CD4-positive, CD25-positive, alpha-beta regulatory T cell (primary cell): ENCODE results near the gene RETSAT. TPM values are rescaled to one million over a fixed set of nuclear protein-coding genes. Genes with fewer than 3 reads are reported as not detected.
"Not testable (repeated sequence)": the region's sequence is repeated elsewhere in the genome, so short reads cannot be mapped to it uniquely, and the experiment has no call there.

Experiments
- ATAC-seq, 2 donors: fragments of 150-1000 bp; cut with Tn5 transposase; one replicate each; pipeline ENCODE4 v1.10.0; 2021; ENCODE audit warnings: low read depth in 2 of 2, moderate number of reproducible peaks in 2 of 2, moderate library complexity in 1 of 2
- DNase-seq, 3 donors: peaks; one replicate each; pipeline versions ENCODE4 v3.0.0 to v3.0.0-alpha.2; 2012 to 2022; ENCODE audit warnings: mixed read lengths in 1 of 3
- H3K27ac ChIP-seq: one replicate; pipeline ENCODE4 v1.7.0; 2013; ENCODE audit warnings: mild to moderate bottlenecking, low read length; ENCODE audit not compliant: insufficient read depth, poor library complexity, severe bottlenecking
- H3K27me3 ChIP-seq: one replicate; pipeline ENCODE4 v1.7.0; 2013; ENCODE audit warnings: low read length; ENCODE audit not compliant: control insufficient read depth, insufficient read depth
- H3K36me3 ChIP-seq: one replicate; pipeline ENCODE4 v1.7.0; 2013; ENCODE audit warnings: mild to moderate bottlenecking, low read length, moderate library complexity; ENCODE audit not compliant: control insufficient read depth, insufficient read depth
- H3K4me1 ChIP-seq: 2 replicates; pipeline ENCODE4 v1.7.0; 2013; ENCODE audit warnings: mild to moderate bottlenecking, low read length; ENCODE audit not compliant: insufficient read depth, control insufficient read depth, poor library complexity, severe bottlenecking
- H3K4me3 ChIP-seq: one replicate; pipeline ENCODE4 v1.7.0; 2013; ENCODE audit warnings: low read depth, mild to moderate bottlenecking, low read length, moderate library complexity
- H3K9me3 ChIP-seq, 2 experiments: 1 replicate in 1 of 2; 2 replicates in 1 of 2; pipeline ENCODE4 v1.7.0; 2013; ENCODE audit warnings: low read length in 2 of 2, mild to moderate bottlenecking in 1 of 2, moderate library complexity in 1 of 2; ENCODE audit not compliant: control insufficient read depth in 2 of 2
- H3K27ac Mint-ChIP-seq, 3 donors: one replicate each; pipeline ENCODE4 v1.8.0; 2020 to 2022; ENCODE audit warnings: mild to moderate bottlenecking in 3 of 3, mixed read lengths in 3 of 3, moderate library complexity in 2 of 3
- H3K27me3 Mint-ChIP-seq: one replicate; pipeline ENCODE4 v1.8.0; 2022; ENCODE audit warnings: mild to moderate bottlenecking, mixed read lengths
- H3K36me3 Mint-ChIP-seq: one replicate; pipeline ENCODE4 v1.8.0; 2020; ENCODE audit warnings: mixed read lengths
- H3K4me1 Mint-ChIP-seq, 4 donors: one replicate each; pipeline ENCODE4 v1.8.0; 2020 to 2022; ENCODE audit warnings: mixed read lengths in 4 of 4, mild to moderate bottlenecking in 1 of 4
- H3K4me3 Mint-ChIP-seq, 4 donors: one replicate each; pipeline ENCODE4 v1.8.0; 2020 to 2022; ENCODE audit warnings: mild to moderate bottlenecking in 4 of 4, mixed read lengths in 4 of 4, moderate library complexity in 3 of 4
- H3K9me3 Mint-ChIP-seq, 7 donors: one replicate each; pipeline ENCODE4 v1.8.0; 2020 to 2022; ENCODE audit warnings: mixed read lengths in 7 of 7, mild to moderate bottlenecking in 3 of 7, moderate library complexity in 2 of 7
- polyA plus RNA-seq, 4 donors: library from polyadenylated mRNA; unstranded; fragments of 300-500 nt; fragmentation: Illumina TruSeq; gene quantifications; one replicate each; pipeline ENCODE4 v1.2.3, GENCODE V29; 2021
- total RNA-seq: library from RNA; stranded (reverse); gene quantifications from one replicate; pipeline ENCODE4 v1.2.3, GENCODE V29; 2022

The RETSAT gene
- total and polyA plus RNA-seq, 5 donors from 2014 or later: 13.8 to 32.4 (median 16.4) TPM

- DNase-seq (no peak), ATAC-seq (no peak)
- peak overlapping the region; percentile 96 to 100 (median 100) for H3K4me3 Mint-ChIP-seq
- peaks cover 73% of the 10 kb centered on the region for H3K36me3 ChIP-seq
- H3K27me3 Mint-ChIP-seq: peaks cover 16% of the 10 kb centered on the region
- H3K27ac ChIP-seq: peak overlapping the region; percentile 24
- H3K4me1 ChIP-seq: peaks cover 89% of the 10 kb centered on the region
- peak overlapping the region; percentile 38 to 100 (median 82) for H3K27ac Mint-ChIP-seq
- peaks cover 76% of the 10 kb centered on the region for H3K36me3 Mint-ChIP-seq
- H3K4me1 Mint-ChIP-seq: peaks cover 35 to 93% (median 70%) of the 10 kb centered on the region in 4 donors
- no peaks in the 10 kb centered on the region for H3K9me3 ChIP-seq
- no peaks in the 10 kb centered on the region for H3K27me3 ChIP-seq
- H3K4me3 ChIP-seq: peak overlapping the region; percentile 63
- H3K9me3 Mint-ChIP-seq: no peaks in the 10 kb centered on the region
Observed at GRCh38 chr2:85323351-85323987, 30.9 kb downstream of the RETSAT start.

GRCh38 chr2:85319796-85320195, 34.5 kb downstream of the RETSAT start:
- ATAC-seq: no peak
- Mint-ChIP-seq H3K27me3 (no peaks in the 10 kb centered on the region), H3K4me1 (peaks cover 28 to 82% (median 64%) of the 10 kb centered on the region in 4 donors), H3K9me3 (no peaks in the 10 kb centered on the region), H3K36me3 (peaks cover 67% of the 10 kb centered on the region), H3K27ac (peak overlapping the region; percentile 28 to 87 (median 44)), H3K4me3 (peak overlapping the region; percentile 44 to 100 (median 98))
- Histone ChIP-seq H3K27ac (peak overlapping the region; percentile 56), H3K9me3 (no peaks in the 10 kb centered on the region), H3K36me3 (peaks cover 85% of the 10 kb centered on the region), H3K4me3 (peak overlapping the region; percentile 30), H3K4me1 (peaks cover 70% of the 10 kb centered on the region), H3K27me3 (no peaks in the 10 kb centered on the region)
- no peak for DNase-seq

- H3K27me3 ChIP-seq: no peaks in the 10 kb centered on the region
- H3K4me3 ChIP-seq: peak overlapping the region; percentile 61
- H3K4me1 Mint-ChIP-seq: peaks cover 26 to 78% (median 59%) of the 10 kb centered on the region in 4 donors
- H3K36me3 ChIP-seq: peaks cover 84% of the 10 kb centered on the region
- H3K4me3 Mint-ChIP-seq: peak overlapping the region; percentile 44 to 100 (median 86)
- peaks cover 57% of the 10 kb centered on the region for H3K4me1 ChIP-seq
- H3K9me3 Mint-ChIP-seq: no peaks in the 10 kb centered on the region
- H3K27ac Mint-ChIP-seq: peak overlapping the region; percentile 28 to 76 (median 72)
- H3K27me3 Mint-ChIP-seq: no peaks in the 10 kb centered on the region
- H3K27ac ChIP-seq: peak overlapping the region; percentile 34
- peaks cover 63% of the 10 kb centered on the region for H3K36me3 Mint-ChIP-seq
- no peak for DNase-seq
- ATAC-seq: peak; percentile 61 to 63
- H3K9me3 ChIP-seq: no peaks in the 10 kb centered on the region
Observed at GRCh38 chr2:85318222-85319074, 35.9 kb downstream of the RETSAT start.

DNA sequence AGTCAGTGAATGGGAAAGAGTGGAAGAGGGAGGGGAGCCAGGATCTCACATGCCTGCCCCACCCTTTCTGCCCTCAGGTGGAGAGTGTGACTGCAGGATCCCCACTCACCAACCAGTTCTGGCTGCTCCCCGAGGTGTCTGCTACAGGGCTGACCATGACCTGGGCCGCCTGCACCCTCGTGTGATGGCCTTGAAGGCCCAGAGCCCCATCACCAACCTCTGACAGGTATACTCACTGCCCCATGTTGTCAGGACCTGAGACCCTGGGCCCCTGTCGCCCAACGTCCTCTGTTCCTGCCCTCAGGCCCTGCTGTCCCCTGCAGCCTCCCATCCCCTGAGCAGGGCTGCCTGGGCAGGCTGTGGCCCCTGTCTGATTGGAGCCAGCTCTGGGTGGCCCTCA, 38.4 kb downstream of the RETSAT start:
- not testable (repeated sequence) for H3K9me3 Mint-ChIP-seq, H3K27me3 ChIP-seq, DNase-seq, H3K27ac ChIP-seq, H3K9me3 ChIP-seq, ATAC-seq, H3K27me3 Mint-ChIP-seq, H3K4me3 ChIP-seq
- peaks cover 32% of the 10 kb centered on the region for H3K4me1 ChIP-seq
- peaks cover 44% of the 10 kb centered on the region for H3K36me3 Mint-ChIP-seq
- peak overlapping the region in 1 of 3 donors; percentile 42 for H3K27ac Mint-ChIP-seq
- H3K36me3 ChIP-seq: peaks cover 60% of the 10 kb centered on the region
- peaks cover 16 to 53% (median 38%) of the 10 kb centered on the region in 4 donors for H3K4me1 Mint-ChIP-seq
- peak overlapping the region in 1 of 4 donors; percentile 54 for H3K4me3 Mint-ChIP-seq

DNA sequence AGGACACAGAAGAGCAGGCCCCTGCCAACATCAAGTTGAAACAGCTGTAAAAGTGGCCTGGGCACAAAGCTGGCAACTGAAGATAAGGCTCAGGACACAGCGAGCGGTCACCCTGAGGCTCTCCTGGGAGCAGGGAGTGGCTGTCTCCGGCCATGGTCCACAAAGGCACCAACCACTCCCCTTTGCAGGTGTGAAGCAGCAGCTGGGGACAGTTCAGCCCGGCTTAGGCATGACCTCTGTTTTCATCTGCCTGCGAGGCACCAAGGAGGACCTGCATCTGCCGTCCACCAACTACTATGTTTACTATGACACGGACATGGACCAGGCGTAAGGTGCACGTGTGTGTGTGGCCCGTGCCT, 39.5 kb downstream of the RETSAT start:
- no peak for DNase-seq
- Histone ChIP-seq H3K9me3 (no peaks in the 10 kb centered on the region), H3K27ac (no peak overlapping the region), H3K27me3 (no peaks in the 10 kb centered on the region), H3K4me3 (no peak overlapping the region), H3K36me3 (peaks cover 49% of the 10 kb centered on the region), H3K4me1 (peaks cover 27% of the 10 kb centered on the region)
- no peaks in the 10 kb centered on the region for H3K9me3 Mint-ChIP-seq
- no peak for ATAC-seq
- H3K27ac Mint-ChIP-seq: no peak overlapping the region
- H3K36me3 Mint-ChIP-seq: peaks cover 34% of the 10 kb centered on the region
- peaks cover 4% of the 10 kb centered on the region for H3K27me3 Mint-ChIP-seq
- H3K4me1 Mint-ChIP-seq: peaks cover 17 to 52% (median 33%) of the 10 kb centered on the region in 4 donors
- peak overlapping the region in 1 of 4 donors; percentile 54 for H3K4me3 Mint-ChIP-seq

- peaks cover 34% of the 10 kb centered on the region for H3K36me3 ChIP-seq
- Mint-ChIP-seq H3K27me3 (peaks cover 5% of the 10 kb centered on the region), H3K4me3 (peak overlapping the region in 2 of 4 donors; percentile 38), H3K36me3 (peaks cover 20% of the 10 kb centered on the region), H3K4me1 (peaks cover 5 to 48% (median 34%) of the 10 kb centered on the region in 4 donors), H3K27ac (peak overlapping the region in 1 of 3 donors; percentile 29), H3K9me3 (no peaks in the 10 kb centered on the region)
- H3K27me3 ChIP-seq: no peaks in the 10 kb centered on the region
- H3K27ac ChIP-seq: no peak overlapping the region
- H3K9me3 ChIP-seq: no peaks in the 10 kb centered on the region
- ATAC-seq (no peak), DNase-seq (no peak)
- H3K4me1 ChIP-seq: peaks cover 26% of the 10 kb centered on the region
- no peak overlapping the region for H3K4me3 ChIP-seq
Observed at GRCh38 chr2:85312404-85312803, 41.9 kb downstream of the RETSAT start.

GRCh38 chr2:85310330-85310729, 44.0 kb downstream of the RETSAT start:
- Mint-ChIP-seq H3K9me3 (no peaks in the 10 kb centered on the region), H3K4me3 (peak overlapping the region; percentile 70 to 88 (median 83)), H3K4me1 (peaks cover 5 to 54% (median 32%) of the 10 kb centered on the region in 4 donors), H3K36me3 (peaks cover 10% of the 10 kb centered on the region), H3K27ac (peak overlapping the region; percentile 94 to 97 (median 97)), H3K27me3 (peaks cover 5% of the 10 kb centered on the region)
- no peak for ATAC-seq
- peak overlapping the region; percentile 73 for H3K4me3 ChIP-seq
- DNase-seq: no peak
- peaks cover 22% of the 10 kb centered on the region for H3K4me1 ChIP-seq
- peak overlapping the region; percentile 65 for H3K27ac ChIP-seq
- H3K27me3 ChIP-seq: no peaks in the 10 kb centered on the region
- no peaks in the 10 kb centered on the region for H3K9me3 ChIP-seq
- H3K36me3 ChIP-seq: peaks cover 17% of the 10 kb centered on the region
